Stimulated activated CD4-positive, alpha-beta T cell treated with anti-CD3 and anti-CD28 coated beads, Interleukin-1b, Interleukin-23, amount 100 ng/mL, for 48 hours (primary cell): Measurements from ENCODE around the gene PRR7.
"Not testable (repeated sequence)": the region's sequence is repeated elsewhere in the genome, so short reads cannot be mapped to it uniquely, and the experiment has no call there.

Experiments
- DNase-seq: peaks from one replicate; pipeline ENCODE4 v3.0.0-alpha.2; 2020

PRR7 gene

GRCh38 chr5:177471610-177472356 lies 25.2 kb downstream of the PRR7 start:
- DNase-seq = no peak

- DNase-seq = peak; percentile 56
These were observed 26.1 kb downstream of the PRR7 start for GRCh38 chr5:177472460-177473442.

- DNase-seq = no peak
These were observed 26.9 kb downstream of the PRR7 start, which contains the start of gene DBN1 for GRCh38 chr5:177473443-177474001. DBN1 (minus strand) TSS chr5:177473634; CDS start chr5:177473521, 113 bp downstream.

- no peak for DNase-seq
These were observed 27.4 kb downstream of the PRR7 start for GRCh38 chr5:177474002-177474476.

- no peak for DNase-seq
These were observed 28.4 kb downstream of the PRR7 start for GRCh38 chr5:177474846-177475562.

- no peak for DNase-seq
These were observed 29.2 kb downstream of the PRR7 start for GRCh38 chr5:177475563-177476427.

GRCh38 chr5:177476531-177477233 lies 30.1 kb downstream of the PRR7 start:
- no peak for DNase-seq

GRCh38 chr5:177477701-177478477 lies 31.3 kb downstream of the PRR7 start:
- DNase-seq = no peak

- DNase-seq = peak; percentile 58
These were observed 32.4 kb downstream of the PRR7 start for GRCh38 chr5:177478711-177479646.

- no peak for DNase-seq
These were observed 33.2 kb downstream of the PRR7 start for GRCh38 chr5:177479774-177480173.

- DNase-seq = no peak
These were observed 35.8 kb downstream of the PRR7 start for GRCh38 chr5:177482359-177482795.

GRCh38 chr5:177483042-177483441 lies 36.4 kb downstream of the PRR7 start:
- no peak for DNase-seq

GRCh38 chr5:177483994-177484901 lies 37.6 kb downstream of the PRR7 start:
- DNase-seq = no peak

- DNase-seq = no peak
These were observed 38.4 kb downstream of the PRR7 start for GRCh38 chr5:177484902-177485549.

GRCh38 chr5:177485753-177486152 lies 39.1 kb downstream of the PRR7 start:
- DNase-seq = not testable (repeated sequence)

- no peak for DNase-seq
These were observed 39.6 kb downstream of the PRR7 start for GRCh38 chr5:177486256-177486655.

- DNase-seq = no peak
These were observed 40.5 kb downstream of the PRR7 start for GRCh38 chr5:177487144-177487543.
